SU-DHL-6 (cell line): ENCODE measurements around the gene ZFP36L2.

Source experiments
- H2AFZ ChIP-seq: fragments of 200-600 bp; sonication (generic); 2 replicates; pipeline ENCODE4 v1.6.1; 2014; ENCODE audit warnings: low read depth, mild to moderate bottlenecking, moderate library complexity, mixed read lengths, antibody characterized with exemption, low read length; ENCODE audit not compliant: severe bottlenecking
- H3F3A ChIP-seq: fragments of 200-600 bp; shearing (Covaris generic); 2 replicates; pipeline ENCODE4 v1.6.0; 2016; ENCODE audit warnings: antibody characterized with exemption, mild to moderate bottlenecking; ENCODE audit not compliant: insufficient read depth
- H3K27ac ChIP-seq: fragments of 200-600 bp; sonication (generic); 2 replicates; pipeline ENCODE4 v1.5.1; 2016; ENCODE audit warnings: low read depth, mild to moderate bottlenecking, low read length, moderate library complexity, mixed read lengths
- H3K27me3 ChIP-seq: fragments of 200-600 bp; sonication (generic), shearing (Covaris generic); 2 replicates; pipeline ENCODE4 v1.6.0; 2014; ENCODE audit warnings: mild to moderate bottlenecking, low read length
- H3K36me3 ChIP-seq: fragments of 200-600 bp; sonication (generic); 2 replicates; pipeline ENCODE4 v1.6.1; 2014; ENCODE audit warnings: mild to moderate bottlenecking, low read length, mixed read lengths
- H3K4me2 ChIP-seq: fragments of 300-600, 200-600 bp; shearing (Covaris generic), sonication (generic); 2 replicates; pipeline ENCODE4 v1.6.0; 2014; ENCODE audit warnings: low read length, low read depth, mild to moderate bottlenecking; ENCODE audit not compliant: poor library complexity, severe bottlenecking
- H3K4me3 ChIP-seq: fragments of 200-600 bp; sonication (generic); 2 replicates; pipeline ENCODE4 v1.5.1; 2014; ENCODE audit warnings: antibody characterized with exemption, low read length, mild to moderate bottlenecking, mixed read lengths; ENCODE audit not compliant: insufficient read depth, poor library complexity, severe bottlenecking
- H3K79me2 ChIP-seq: fragments of 200-600 bp; sonication (generic); 2 replicates; pipeline ENCODE4 v1.6.1; 2014; ENCODE audit warnings: mild to moderate bottlenecking, low read length, moderate library complexity; ENCODE audit not compliant: insufficient read depth
- H3K9ac ChIP-seq: fragments of 200-600 bp; sonication (generic); 2 replicates; pipeline ENCODE4 v1.7.0; 2014; ENCODE audit warnings: mild to moderate bottlenecking, low read length
- H3K9me2 ChIP-seq: fragments of 200-600 bp; sonication (generic); replicated peaks from 2 replicates; pipeline ENCODE4 v1.6.1; 2014; ENCODE audit warnings: low read length; ENCODE audit not compliant: insufficient read depth
- H3K9me3 ChIP-seq: fragments of 200-600 bp; sonication (generic); 2 replicates; pipeline ENCODE4 v1.6.1; 2014; ENCODE audit warnings: low read length, mixed read lengths; ENCODE audit not compliant: insufficient read depth
- H4K20me1 ChIP-seq: fragments of 200-600 bp; sonication (generic); 2 replicates; pipeline ENCODE4 v1.6.1; 2014; ENCODE audit warnings: low read depth, mild to moderate bottlenecking, antibody characterized with exemption, low read length, moderate library complexity, mixed read lengths
- CTCF ChIP-seq: fragments of 200-600 bp; sonication (generic); IDR thresholded peaks from one replicate; pipeline ENCODE4 v1.5.1; 2017; ENCODE audit warnings: antibody characterized with exemption, mild to moderate bottlenecking, low read length, moderate library complexity; ENCODE audit not compliant: insufficient read depth, poor library complexity, severe bottlenecking
- EZH2phosphoT487 ChIP-seq: fragments of 200-600 bp; sonication (generic), shearing (Covaris generic); conservative IDR thresholded peaks from 2 replicates; pipeline ENCODE4 v1.6.1; 2018; ENCODE audit warnings: mild to moderate bottlenecking, antibody characterized with exemption, low read length, moderate library complexity, mixed read lengths

The ZFP36L2 gene

DNA sequence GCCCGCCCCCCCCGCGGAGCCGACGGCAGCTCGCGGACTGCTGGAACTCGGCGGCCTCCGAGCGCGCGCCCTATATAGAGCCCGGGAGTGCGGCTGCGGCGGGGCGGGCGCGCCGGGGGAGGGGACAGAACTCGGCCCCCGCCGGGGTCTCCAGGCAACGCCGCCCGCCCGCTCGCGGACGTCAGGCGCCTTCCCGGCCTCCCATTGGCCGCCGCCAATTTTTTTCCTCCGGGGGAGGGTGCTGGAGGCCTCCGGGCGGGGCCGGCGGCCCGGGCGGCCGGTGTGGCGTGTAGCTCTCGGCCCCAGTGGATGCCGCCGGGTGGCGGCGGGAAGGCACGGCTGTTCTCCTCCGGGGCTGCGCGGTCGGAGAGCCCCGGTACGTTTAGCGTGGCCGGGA, at the start of gene ZFP36L2:
TSS of gene ZFP36L2 (minus strand) at position 49 of the 397 bp plus-strand sequence. CDS start 291 bp downstream, outside the sequence.
- Histone ChIP-seq H3F3A (peaks cover 58% of the 10 kb centered on the region), H3K9me3 (no peaks in the 10 kb centered on the region), H3K4me3 (peak within 1 kb of the TSS; percentile 85), H2AFZ (no peak within 1 kb of the TSS), H3K9me2 (no peaks in the 10 kb centered on the region), H3K79me2 (peaks cover 47% of the 10 kb centered on the region), H3K27ac (peak within 1 kb of the TSS; percentile 97), H3K36me3 (peaks cover 17% of the 10 kb centered on the region), H3K9ac (peak within 1 kb of the TSS; percentile 99), H3K27me3 (no peaks in the 10 kb centered on the region), H4K20me1 (peaks cover 11% of the 10 kb centered on the region), H3K4me2 (peak within 1 kb of the TSS; percentile 76)
- TF ChIP-seq CTCF, result no peak
- no peak for TF ChIP-seq EZH2phosphoT487

- Histone ChIP-seq H3K9me2 (no peaks in the 10 kb centered on the region), H2AFZ (no peak overlapping the region), H3F3A (no peaks in the 10 kb centered on the region), H3K4me3 (no peak overlapping the region), H3K9me3 (no peaks in the 10 kb centered on the region), H4K20me1 (no peaks in the 10 kb centered on the region), H3K79me2 (no peaks in the 10 kb centered on the region), H3K9ac (no peak overlapping the region), H3K4me2 (no peak overlapping the region), H3K27me3 (no peaks in the 10 kb centered on the region), H3K27ac (no peak overlapping the region), H3K36me3 (no peaks in the 10 kb centered on the region; the same call in 1 of the 2 replicates)
- TF ChIP-seq EZH2phosphoT487 (no peak), CTCF (no peak)
These were observed 48.3 kb upstream of the ZFP36L2 start for GRCh38 chr2:43274721-43275120.

DNA sequence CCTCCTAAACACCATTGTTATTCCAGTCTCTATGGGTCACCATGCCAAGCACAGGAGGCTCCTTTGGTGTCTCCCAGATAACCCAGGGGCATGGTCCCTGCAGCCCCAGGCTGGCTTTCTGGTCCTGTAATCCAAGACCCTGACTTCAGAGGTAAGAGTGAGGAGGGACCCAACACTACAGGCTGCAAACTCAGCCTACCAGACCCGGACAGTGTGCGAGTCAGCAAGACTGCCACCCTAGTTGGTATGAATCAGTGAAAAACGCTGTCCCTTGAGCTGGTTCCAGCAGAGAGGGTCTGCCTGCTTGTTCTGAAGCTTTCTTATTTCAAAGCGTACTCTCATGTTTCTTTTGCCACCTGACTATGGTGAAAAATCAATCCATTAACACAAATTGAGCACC, 47.6 kb upstream of the ZFP36L2 start:
- H3F3A ChIP-seq, result no peaks in the 10 kb centered on the region
- no peaks in the 10 kb centered on the region for H3K27me3 ChIP-seq
- no peak overlapping the region for H2AFZ ChIP-seq
- H4K20me1 ChIP-seq, result no peaks in the 10 kb centered on the region
- H3K36me3 ChIP-seq, result no peaks in the 10 kb centered on the region
- TF ChIP-seq CTCF (no peak), EZH2phosphoT487 (no peak)
- H3K4me3 ChIP-seq, result no peak overlapping the region
- H3K27ac ChIP-seq, result no peak overlapping the region
- no peaks in the 10 kb centered on the region for H3K79me2 ChIP-seq
- H3K9me2 ChIP-seq, result no peaks in the 10 kb centered on the region
- no peaks in the 10 kb centered on the region for H3K9me3 ChIP-seq
- H3K4me2 ChIP-seq, result no peak overlapping the region
- no peak overlapping the region for H3K9ac ChIP-seq

DNA sequence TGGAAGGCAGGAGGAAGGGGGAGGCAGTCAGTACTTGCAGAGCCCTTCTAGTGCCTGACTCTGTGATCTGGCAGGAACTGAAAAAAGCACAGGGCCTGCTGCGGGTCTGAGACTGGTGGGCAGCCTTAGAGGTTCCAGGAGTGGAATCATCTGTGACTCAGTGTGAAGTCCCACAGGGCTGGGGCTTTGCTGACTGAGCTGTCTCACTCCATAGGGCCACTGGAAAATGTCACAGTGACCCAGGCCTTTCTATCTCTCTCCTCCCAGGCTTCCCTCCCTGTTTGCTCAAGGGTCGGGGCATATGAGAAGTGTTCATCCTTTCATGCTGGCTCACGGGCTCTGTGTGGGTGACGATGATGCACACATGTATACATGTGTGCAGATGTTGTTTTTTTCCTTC, 47.1 kb upstream of the ZFP36L2 start:
- no peaks in the 10 kb centered on the region for H4K20me1 ChIP-seq
- no peaks in the 10 kb centered on the region for H3K27me3 ChIP-seq
- no peak overlapping the region for H3K4me3 ChIP-seq
- no peak overlapping the region for H3K4me2 ChIP-seq
- no peaks in the 10 kb centered on the region for H3F3A ChIP-seq
- no peaks in the 10 kb centered on the region for H3K9me3 ChIP-seq
- H3K9ac ChIP-seq, result no peak overlapping the region
- H3K9me2 ChIP-seq, result no peaks in the 10 kb centered on the region
- H2AFZ ChIP-seq, result no peak overlapping the region
- TF ChIP-seq CTCF (no peak), EZH2phosphoT487 (no peak)
- no peaks in the 10 kb centered on the region for H3K79me2 ChIP-seq
- no peak overlapping the region for H3K27ac ChIP-seq
- no peaks in the 10 kb centered on the region for H3K36me3 ChIP-seq
